Right atrium auricular region (tissue), 2 donors: Measurements from ENCODE around the gene WNT16. TPM values are rescaled to one million over a fixed set of nuclear protein-coding genes. Genes with fewer than 3 reads are reported as not detected.
"Not testable (repeated sequence)": the region's sequence is repeated elsewhere in the genome, so short reads cannot be mapped to it uniquely, and the experiment has no call there.

ENCODE experiments used
- DNase-seq: peaks from one replicate; pipeline ENCODE4 v3.0.0-alpha.2; 2019; ENCODE audit warnings: low spot score
- H3K27ac ChIP-seq, 2 donors: fragments of 200-600 bp; sonication (generic); 1 replicate in 1 of 2; 2 replicates in 1 of 2; pipeline ENCODE4 v1.5.1; 2016 to 2019
- H3K27me3 ChIP-seq, 2 donors: fragments of 200-600 bp; sonication (generic); one replicate each; pipeline versions ENCODE4 v1.5.1 to v1.6.0; 2017 to 2019
- H3K36me3 ChIP-seq: fragments of 200-600 bp; sonication (generic); one replicate; pipeline ENCODE4 v1.5.1; 2016
- H3K4me1 ChIP-seq, 2 donors: fragments of 200-600 bp; sonication (generic); one replicate each; pipeline versions ENCODE4 v1.5.1 to v1.6.0; 2017 to 2019
- H3K4me3 ChIP-seq, 2 donors: fragments of 200-600 bp; sonication (generic); 1 replicate in 1 of 2; 2 replicates in 1 of 2; pipeline ENCODE4 v1.5.1; 2017 to 2019; ENCODE audit warnings: mild to moderate bottlenecking in 1 of 2, moderate library complexity in 1 of 2
- H3K9me3 ChIP-seq, 2 donors: fragments of 200-600 bp; sonication (generic); one replicate each; pipeline ENCODE4 v1.5.1; 2019
- total RNA-seq, 2 donors: library from RNA; depleted of rRNA; stranded (reverse); fragments of >200 nt; gene quantifications; one replicate each; pipeline ENCODE4 v1.1.0, GENCODE V29; 2016
- TF ChIP-seq, protein P1 (sequence below), 2 donors: fragments of 200-600 bp; sonication (generic); IDR thresholded peaks; one replicate each; pipeline ENCODE4 v1.5.1; 2019; ENCODE audit warnings: antibody characterized with exemption in 2 of 2

Gene WNT16
- total RNA-seq, 2 donors from 2014 or later = 0.12 TPM; not detected in 1

DNA sequence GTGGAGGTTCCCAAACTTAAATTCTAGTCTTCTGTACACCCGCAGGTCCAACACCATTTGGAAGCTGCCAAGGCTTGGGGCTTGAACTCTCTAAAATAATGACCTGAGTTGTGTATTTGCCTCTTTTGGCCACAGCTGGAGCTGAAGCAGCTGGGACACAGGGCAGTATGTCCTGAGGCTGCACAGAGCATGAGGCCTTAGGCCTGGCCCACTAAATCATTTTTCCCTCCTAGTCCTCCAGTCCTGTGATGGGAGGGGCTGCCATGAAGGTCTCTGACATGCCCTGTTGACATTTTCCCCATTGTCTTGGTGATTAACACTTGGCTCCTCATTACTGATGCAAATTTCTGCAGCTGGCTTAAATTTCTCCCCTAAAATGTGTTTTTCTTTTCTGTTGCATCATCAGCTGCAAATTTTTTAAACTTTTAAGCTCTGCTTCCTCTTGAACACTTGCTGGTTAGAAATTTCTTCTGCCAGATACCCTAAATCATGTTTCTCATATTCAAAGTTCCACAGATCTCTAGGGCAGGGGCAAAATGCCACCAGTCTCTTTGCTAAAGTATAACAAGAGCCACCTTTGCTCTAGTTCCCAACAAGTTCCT lies 43.6 kb upstream of the WNT16 start:
- Histone ChIP-seq H3K9me3 (peaks cover 0 to 5% of the 10 kb centered on the region in 2 donors), H3K36me3 (peaks cover 15% of the 10 kb centered on the region), H3K4me3 (no peak overlapping the region), H3K4me1 (no peaks in the 10 kb centered on the region), H3K27ac (no peak overlapping the region), H3K27me3 (no peaks in the 10 kb centered on the region)
- TF ChIP-seq, protein P1, sequence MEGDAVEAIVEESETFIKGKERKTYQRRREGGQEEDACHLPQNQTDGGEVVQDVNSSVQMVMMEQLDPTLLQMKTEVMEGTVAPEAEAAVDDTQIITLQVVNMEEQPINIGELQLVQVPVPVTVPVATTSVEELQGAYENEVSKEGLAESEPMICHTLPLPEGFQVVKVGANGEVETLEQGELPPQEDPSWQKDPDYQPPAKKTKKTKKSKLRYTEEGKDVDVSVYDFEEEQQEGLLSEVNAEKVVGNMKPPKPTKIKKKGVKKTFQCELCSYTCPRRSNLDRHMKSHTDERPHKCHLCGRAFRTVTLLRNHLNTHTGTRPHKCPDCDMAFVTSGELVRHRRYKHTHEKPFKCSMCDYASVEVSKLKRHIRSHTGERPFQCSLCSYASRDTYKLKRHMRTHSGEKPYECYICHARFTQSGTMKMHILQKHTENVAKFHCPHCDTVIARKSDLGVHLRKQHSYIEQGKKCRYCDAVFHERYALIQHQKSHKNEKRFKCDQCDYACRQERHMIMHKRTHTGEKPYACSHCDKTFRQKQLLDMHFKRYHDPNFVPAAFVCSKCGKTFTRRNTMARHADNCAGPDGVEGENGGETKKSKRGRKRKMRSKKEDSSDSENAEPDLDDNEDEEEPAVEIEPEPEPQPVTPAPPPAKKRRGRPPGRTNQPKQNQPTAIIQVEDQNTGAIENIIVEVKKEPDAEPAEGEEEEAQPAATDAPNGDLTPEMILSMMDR (IDR thresholded peaks at IDR 0.05) = no peak
- DNase-seq = no peak

DNA sequence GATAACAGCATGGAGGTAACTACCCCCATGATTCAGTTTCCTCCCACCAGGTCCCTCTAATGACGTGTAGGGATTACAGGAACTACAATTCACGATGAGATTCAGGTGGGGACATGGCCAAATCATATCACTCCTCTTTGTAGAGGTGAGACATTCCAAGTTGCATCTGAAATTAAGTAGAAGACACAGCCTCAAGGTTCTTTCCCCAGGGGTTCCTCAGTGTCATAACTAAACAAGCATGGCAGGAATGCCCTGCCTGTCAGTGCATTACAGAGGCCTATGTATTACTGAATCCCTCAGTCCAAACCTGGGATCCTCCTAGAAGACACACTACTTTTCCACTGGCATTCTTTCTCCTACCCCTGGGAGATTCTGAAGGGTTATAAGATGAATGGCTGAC lies 42.6 kb upstream of the WNT16 start:
- H3K4me3 ChIP-seq = no peak overlapping the region
- no peak for DNase-seq
- no peak overlapping the region for H3K27ac ChIP-seq
- H3K27me3 ChIP-seq = no peaks in the 10 kb centered on the region
- H3K4me1 ChIP-seq = no peaks in the 10 kb centered on the region
- peaks cover 6% of the 10 kb centered on the region for H3K36me3 ChIP-seq
- TF ChIP-seq, protein P1 (IDR thresholded peaks at IDR 0.05) = no peak
- H3K9me3 ChIP-seq = peaks cover 0 to 5% of the 10 kb centered on the region in 2 donors

DNA sequence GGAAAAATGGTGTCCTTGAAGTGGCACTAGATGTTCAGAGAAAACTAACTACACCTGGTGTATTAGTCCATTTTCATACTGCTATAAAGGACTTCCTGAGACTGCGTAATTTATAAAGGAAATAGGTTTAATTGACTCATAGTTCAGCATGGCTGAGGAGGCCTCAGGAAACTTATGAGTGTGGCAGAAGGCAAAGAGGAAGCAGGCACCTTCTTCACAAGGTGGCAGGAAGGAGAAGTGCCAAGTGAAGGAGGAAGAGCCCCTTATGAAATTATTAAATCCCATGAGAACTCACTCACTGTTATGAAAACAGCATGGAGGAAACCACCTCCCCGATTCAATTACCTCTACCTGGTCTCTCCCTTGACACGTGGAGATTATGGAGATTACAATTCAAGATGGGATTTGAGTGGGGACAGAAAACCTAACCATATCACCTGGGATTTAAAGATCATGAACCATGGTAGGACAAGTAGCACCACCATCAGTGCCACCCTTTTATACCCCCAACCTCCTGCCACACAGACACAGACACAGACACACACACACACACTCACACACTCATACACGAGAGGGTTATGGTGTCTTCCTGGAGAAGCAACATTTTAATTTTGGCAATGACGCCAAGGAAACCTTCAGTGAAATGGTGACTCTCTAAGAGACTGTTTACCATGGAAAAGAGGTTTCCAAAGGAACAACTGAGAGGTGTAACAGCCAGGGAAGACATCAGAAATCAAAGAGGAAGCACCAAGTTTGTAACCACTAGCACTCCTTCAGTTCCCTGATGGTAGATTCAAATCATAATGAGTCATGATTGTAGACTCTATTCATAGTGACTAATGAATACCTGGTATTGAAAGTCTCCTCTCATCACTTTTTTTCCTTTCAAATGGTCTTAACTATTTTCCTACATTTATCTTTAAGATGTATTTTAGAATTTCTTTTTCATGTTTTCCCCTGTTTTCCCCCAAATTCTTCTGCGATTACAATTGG lies 41.8 kb upstream of the WNT16 start:
- Histone ChIP-seq H3K9me3 (peaks cover 0 to 5% of the 10 kb centered on the region in 2 donors), H3K36me3 (peaks cover 6% of the 10 kb centered on the region), H3K4me1 (no peaks in the 10 kb centered on the region), H3K27ac (no peak overlapping the region), H3K4me3 (no peak overlapping the region), H3K27me3 (no peaks in the 10 kb centered on the region)
- DNase-seq = no peak
- TF ChIP-seq, protein P1 (IDR thresholded peaks at IDR 0.05) = no peak

DNA sequence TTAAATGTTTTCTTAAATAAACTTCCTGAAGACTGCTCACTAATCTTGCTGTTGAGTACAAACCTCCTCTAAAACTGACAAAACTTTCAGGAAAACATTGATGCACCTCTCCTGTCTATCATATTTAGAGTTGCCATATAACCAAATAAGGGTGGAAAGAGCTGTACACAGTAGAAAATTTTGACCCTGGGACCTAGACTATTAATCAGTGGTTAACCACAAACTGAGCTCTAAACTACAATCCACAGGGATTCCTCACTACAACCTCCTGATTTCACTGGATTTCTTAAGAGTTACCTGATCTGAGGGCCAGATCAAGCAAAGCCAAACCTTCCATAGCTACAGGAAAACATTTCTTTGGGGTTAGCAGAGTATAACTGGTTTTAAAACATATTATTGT lies 39.9 kb upstream of the WNT16 start:
- Histone ChIP-seq H3K4me1 (no peaks in the 10 kb centered on the region), H3K9me3 (peaks cover 0 to 5% of the 10 kb centered on the region in 2 donors), H3K36me3 (no peaks in the 10 kb centered on the region), H3K27me3 (no peaks in the 10 kb centered on the region), H3K27ac (no peak overlapping the region), H3K4me3 (no peak overlapping the region)
- DNase-seq = no peak
- TF ChIP-seq, protein P1 (IDR thresholded peaks at IDR 0.05) = no peak

DNA sequence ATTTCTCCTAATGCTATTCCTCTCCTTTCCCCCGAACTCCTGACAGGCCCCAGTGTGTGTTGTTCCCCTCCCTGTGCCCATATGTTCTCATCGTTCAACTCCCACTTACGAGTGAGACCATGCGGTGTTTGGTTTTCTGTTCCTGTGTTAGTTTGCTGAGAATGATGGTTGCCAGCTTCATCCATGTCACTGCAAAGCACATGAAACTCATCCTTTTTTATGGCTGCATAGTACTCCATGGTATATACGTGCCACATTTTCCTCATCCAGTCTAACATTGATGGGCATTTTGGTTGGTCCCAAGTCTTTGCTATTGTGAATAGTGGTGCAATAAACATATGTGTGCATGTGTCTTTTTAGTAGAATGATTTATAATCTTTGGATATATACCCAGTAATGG lies 38.9 kb upstream of the WNT16 start:
- not testable (repeated sequence) for H3K4me3 ChIP-seq, DNase-seq, H3K36me3 ChIP-seq, H3K9me3 ChIP-seq, H3K27ac ChIP-seq, H3K27me3 ChIP-seq, H3K4me1 ChIP-seq

DNA sequence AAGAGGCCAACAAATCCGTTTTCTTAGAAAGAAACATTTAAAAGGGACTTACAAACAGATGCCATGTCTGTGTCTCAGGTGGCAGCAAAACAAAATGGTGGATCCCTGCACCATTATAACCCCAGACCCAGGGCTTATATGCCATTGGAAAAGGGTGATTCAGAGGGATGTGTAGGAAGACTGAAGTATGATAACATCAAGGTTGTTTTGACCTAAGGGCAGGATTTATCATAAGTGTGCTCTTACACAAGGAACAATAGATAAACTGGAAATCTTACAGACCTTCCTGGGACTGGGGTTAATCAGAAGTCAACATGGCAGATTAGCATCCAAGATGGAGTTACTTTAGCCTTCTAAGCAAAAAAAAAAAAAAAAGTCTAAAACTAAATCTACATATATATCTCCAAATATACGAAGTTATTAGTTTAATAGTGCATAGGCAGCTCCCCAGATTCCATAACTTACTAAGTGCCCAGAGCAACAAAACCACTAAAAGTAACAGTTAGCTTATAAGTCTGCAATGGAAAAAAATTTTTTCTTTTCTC lies 34.3 kb upstream of the WNT16 start:
- DNase-seq = no peak
- H3K4me1 ChIP-seq = no peaks in the 10 kb centered on the region
- TF ChIP-seq, protein P1 (IDR thresholded peaks at IDR 0.05) = no peak

More for the DNA sequence above, 34.3 kb upstream of the WNT16 start:
- H3K9me3 ChIP-seq = peaks cover 0 to 5% of the 10 kb centered on the region in 2 donors
- H3K4me3 ChIP-seq = no peak overlapping the region
- H3K36me3 ChIP-seq = peaks cover 11% of the 10 kb centered on the region
- H3K27me3 ChIP-seq = no peaks in the 10 kb centered on the region
- H3K27ac ChIP-seq = no peak overlapping the region
